COR-L47 (cell line): ENCODE results near the gene CCDC180.
A peak's percentile ranks its signal among the peaks of the same experiment; 100 is the strongest.
"Not testable (repeated sequence)": the region's sequence is repeated elsewhere in the genome, so short reads cannot be mapped to it uniquely, and the experiment has no call there.

Source experiments
- DNase-seq: peaks from one replicate; lab custom pipeline; 2025; lab: John Stamatoyannopoulos, UW

Gene CCDC180

GRCh38 chr9:97307500-97308163 lies at the start of gene CCDC180:
Gene CCDC180, plus strand, starts transcription at chr9:97307659. Its CDS starts 405 bp downstream, at chr9:97308064.
- DNase-seq, result no peak

- DNase-seq, result not testable (repeated sequence)
Measured at GRCh38 chr9:97259834-97260514, 47.5 kb upstream of the CCDC180 start.

GRCh38 chr9:97271292-97271691 lies 36.2 kb upstream of the CCDC180 start:
- no peak for DNase-seq

- no peak for DNase-seq
Measured at GRCh38 chr9:97272072-97272471, 35.4 kb upstream of the CCDC180 start.

GRCh38 chr9:97276310-97276852 lies 31.1 kb upstream of the CCDC180 start:
- DNase-seq, result peak; percentile 32

- no peak for DNase-seq
Measured at GRCh38 chr9:97277953-97278352, 29.5 kb upstream of the CCDC180 start.

- DNase-seq, result no peak
Measured at GRCh38 chr9:97280755-97281330, 26.6 kb upstream of the CCDC180 start.

GRCh38 chr9:97283768-97284167 lies 23.7 kb upstream of the CCDC180 start:
- no peak for DNase-seq

GRCh38 chr9:97284798-97285197 lies 22.7 kb upstream of the CCDC180 start:
- DNase-seq, result no peak

- DNase-seq, result no peak
Measured at GRCh38 chr9:97292200-97292599, 15.3 kb upstream of the CCDC180 start.

GRCh38 chr9:97293207-97293721 lies 14.2 kb upstream of the CCDC180 start:
- DNase-seq, result peak; percentile 77

GRCh38 chr9:97293818-97294217 lies 13.6 kb upstream of the CCDC180 start:
- no peak for DNase-seq

- no peak for DNase-seq
Measured at GRCh38 chr9:97297889-97298288, 9.6 kb upstream of the CCDC180 start.

- no peak for DNase-seq
Measured at GRCh38 chr9:97299809-97300414, 7.5 kb upstream of the CCDC180 start.

GRCh38 chr9:97300586-97300985 lies 6.9 kb upstream of the CCDC180 start:
- DNase-seq, result no peak

GRCh38 chr9:97301974-97302373 lies 5.5 kb upstream of the CCDC180 start:
- no peak for DNase-seq

- no peak for DNase-seq
Measured at GRCh38 chr9:97304586-97304985, 2.9 kb upstream of the CCDC180 start.

- DNase-seq, result no peak
Measured at GRCh38 chr9:97305501-97306298, 1.8 kb upstream of the CCDC180 start.

GRCh38 chr9:97307091-97307490 lies 368 bp upstream of the CCDC180 start:
- no peak for DNase-seq

- no peak for DNase-seq
Measured at GRCh38 chr9:97309260-97309659, 1.8 kb downstream of the CCDC180 start.

- DNase-seq, result no peak
Measured at GRCh38 chr9:97310023-97310422, 2.6 kb downstream of the CCDC180 start.

GRCh38 chr9:97310896-97311295 lies 3.4 kb downstream of the CCDC180 start:
- DNase-seq, result no peak
